Pons (tissue), 1 donor: ENCODE data around the gene TRA2B.

Source experiments
- DNase-seq: peaks from one replicate; pipeline ENCODE4 v3.0.0-alpha.2; 2016; ENCODE audit warnings: low spot score

TRA2B gene

DNA sequence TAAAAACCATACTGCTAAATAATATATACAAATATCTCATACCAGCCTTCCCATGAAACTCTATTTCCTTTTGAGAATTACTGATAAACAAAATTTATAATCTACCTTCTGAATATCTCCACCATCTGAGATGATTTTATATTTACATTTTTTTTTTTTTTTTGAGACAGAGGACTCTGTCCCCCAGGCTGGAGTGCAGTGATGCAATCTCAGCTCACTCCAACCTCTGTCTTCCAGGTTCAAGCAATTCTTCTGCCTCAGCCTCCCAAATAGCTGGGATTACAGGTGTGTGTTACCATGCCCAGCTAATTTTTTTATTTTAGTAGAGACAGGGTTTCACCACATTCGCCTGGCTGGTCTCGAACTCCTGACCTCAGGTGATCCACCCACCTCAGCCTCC, 70.2 kb downstream of the TRA2B start:
- no peak for DNase-seq

DNA sequence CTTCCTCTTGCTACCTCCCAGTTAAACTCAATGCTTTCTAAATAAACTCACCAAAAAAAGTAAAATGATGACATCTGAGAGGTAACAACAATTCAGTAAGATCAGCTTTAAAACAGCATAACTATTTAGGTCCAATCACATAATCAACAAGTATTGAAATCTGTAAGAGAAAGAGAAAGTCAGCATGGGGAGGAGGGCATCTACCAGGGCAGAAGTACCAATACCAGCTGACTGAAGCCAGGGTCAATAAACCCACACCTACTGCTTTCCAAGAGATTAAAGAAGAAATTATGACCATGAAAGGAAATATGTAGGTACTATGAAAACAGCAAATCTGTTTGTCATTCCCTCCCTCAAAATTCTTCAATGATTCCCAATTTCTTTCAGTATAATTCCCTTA, 70.8 kb downstream of the TRA2B start:
- no peak for DNase-seq

DNA sequence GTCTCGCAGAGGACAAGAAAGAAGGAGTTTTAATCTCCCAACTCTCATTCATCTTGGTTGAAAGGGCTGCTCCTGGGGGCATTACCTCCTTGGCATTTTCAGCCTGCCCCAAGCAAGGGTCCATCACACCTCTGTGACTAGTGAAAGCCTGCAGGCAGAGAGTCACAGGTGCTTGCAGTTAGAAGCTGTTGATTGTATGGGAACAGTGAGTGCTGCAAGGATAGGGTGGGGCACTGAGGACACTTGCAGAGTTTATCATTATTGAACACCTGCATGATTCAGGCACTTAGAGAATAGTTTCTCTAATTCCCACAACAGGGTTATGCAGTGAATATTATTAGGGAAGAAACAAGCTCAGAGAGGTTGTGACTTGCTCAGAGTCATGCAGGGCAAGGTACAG, 71.3 kb downstream of the TRA2B start:
- no peak for DNase-seq
